ENCODE data around the gene LAS1L. TPM values are rescaled to one million over a fixed set of nuclear protein-coding genes. Genes with fewer than 3 reads are reported as not detected.
"Not testable (repeated sequence)": the region's sequence is repeated elsewhere in the genome, so short reads cannot be mapped to it uniquely, and the experiment has no call there.

The LAS1L gene
- total and polyA plus RNA-seq, 7 experiments from 2014 or later: 37.2 to 50.2 (median 44.9) TPM

GRCh38 chrX:65519530-65519929 lies 15.1 kb downstream of the LAS1L start:
- H3K36me3 Mint-ChIP-seq: peaks cover 10 to 21% (median 17%) of the 10 kb centered on the region in 5 donors
- ATAC-seq; H3K4me1 Mint-ChIP-seq; H3K27ac ChIP-seq (ENCODE audit: low read depth, low read length); H3K4me3 ChIP-seq (ENCODE audit: low read length); H3K4me3 Mint-ChIP-seq; H3K9me3 ChIP-seq (ENCODE audit: control insufficient read depth in 2 of 3, low read length in 3 of 3); H3K27me3 ChIP-seq (ENCODE audit: control insufficient read depth in 2 of 2, insufficient read depth in 2 of 2, low read length in 2 of 2); intact Hi-C loops (cut with micrococcal nuclease); H3K27ac Mint-ChIP-seq; H3K4me1 ChIP-seq (ENCODE audit: control insufficient read depth in 2 of 2, insufficient read depth in 2 of 2, low read length in 2 of 2); H3K27me3 Mint-ChIP-seq; POLR2A ChIA-PET; DNase-seq; H3K9me3 Mint-ChIP-seq: not testable (repeated sequence)
- peaks cover 0 to 81% (median 4%) of the 10 kb centered on the region in 3 experiments for H3K36me3 ChIP-seq (ENCODE audit: control insufficient read depth in 2 of 3, insufficient read depth in 3 of 3, low read length in 3 of 3)
- CTCF ChIA-PET: interaction anchor here (0.7 kb wide), 1 partner anchor 484 kb away, joined by 3 read pairs; no protein-coding TSS in a partner anchor

GRCh38 chrX:65518980-65519379 lies 15.6 kb downstream of the LAS1L start:
- peaks cover 5 to 21% (median 17%) of the 10 kb centered on the region in 5 donors for H3K36me3 Mint-ChIP-seq
- H3K27ac ChIP-seq (ENCODE audit: low read depth, low read length); H3K9me3 Mint-ChIP-seq; H3K27me3 Mint-ChIP-seq; H3K4me1 Mint-ChIP-seq; intact Hi-C loops (cut with micrococcal nuclease); H3K4me3 Mint-ChIP-seq; POLR2A ChIA-PET; H3K27me3 ChIP-seq (ENCODE audit: control insufficient read depth in 2 of 2, insufficient read depth in 2 of 2, low read length in 2 of 2); DNase-seq; H3K9me3 ChIP-seq (ENCODE audit: control insufficient read depth in 2 of 3, low read length in 3 of 3); H3K4me3 ChIP-seq (ENCODE audit: low read length); H3K4me1 ChIP-seq (ENCODE audit: control insufficient read depth in 2 of 2, insufficient read depth in 2 of 2, low read length in 2 of 2); CTCF ChIA-PET: not testable (repeated sequence)
- ATAC-seq: peak; percentile 45
- H3K36me3 ChIP-seq (ENCODE audit: control insufficient read depth in 2 of 3, insufficient read depth in 3 of 3, low read length in 3 of 3): peaks cover 0 to 82% (median 4%) of the 10 kb centered on the region in 3 experiments
- peak overlapping the region in 1 of 9 donors; percentile 28 for H3K27ac Mint-ChIP-seq

GRCh38 chrX:65517923-65518322 lies 16.7 kb downstream of the LAS1L start:
- H3K9me3 ChIP-seq (ENCODE audit: control insufficient read depth in 2 of 3, low read length in 3 of 3): no peaks in the 10 kb centered on the region
- no peak for DNase-seq
- no peak for ATAC-seq
- H3K36me3 ChIP-seq (ENCODE audit: control insufficient read depth in 2 of 3, insufficient read depth in 3 of 3, low read length in 3 of 3): peaks cover 0 to 75% (median 0%) of the 10 kb centered on the region in 3 experiments
- Mint-ChIP-seq H3K4me1 (peaks cover 0 to 5% (median 0%) of the 10 kb centered on the region in 7 donors), H3K27me3 (no peaks in the 10 kb centered on the region), H3K9me3 (no peaks in the 10 kb centered on the region), H3K4me3 (no peak overlapping the region), H3K36me3 (peaks cover 5 to 21% (median 17%) of the 10 kb centered on the region in 5 donors), H3K27ac (no peak overlapping the region)
- no peaks in the 10 kb centered on the region for H3K27me3 ChIP-seq (ENCODE audit: control insufficient read depth in 2 of 2, insufficient read depth in 2 of 2, low read length in 2 of 2)
- CTCF ChIA-PET: no interaction called here
- H3K27ac ChIP-seq (ENCODE audit: low read depth, low read length): no peak overlapping the region
- POLR2A ChIA-PET: no interaction called here
- no peaks in the 10 kb centered on the region for H3K4me1 ChIP-seq (ENCODE audit: control insufficient read depth in 2 of 2, insufficient read depth in 2 of 2, low read length in 2 of 2)
- intact Hi-C loops (cut with micrococcal nuclease): no loop called here
- H3K4me3 ChIP-seq (ENCODE audit: low read length): no peak overlapping the region

GRCh38 chrX:65516756-65517155 lies 17.8 kb downstream of the LAS1L start:
- Histone ChIP-seq H3K4me1 (ENCODE audit: control insufficient read depth in 2 of 2, insufficient read depth in 2 of 2, low read length in 2 of 2) (no peaks in the 10 kb centered on the region), H3K9me3 (ENCODE audit: control insufficient read depth in 2 of 3, low read length in 3 of 3) (no peaks in the 10 kb centered on the region), H3K4me3 (ENCODE audit: low read length) (no peak overlapping the region), H3K36me3 (ENCODE audit: control insufficient read depth in 2 of 3, insufficient read depth in 3 of 3, low read length in 3 of 3) (peaks cover 0 to 73% (median 0%) of the 10 kb centered on the region in 3 experiments), H3K27ac (ENCODE audit: low read depth, low read length) (no peak overlapping the region), H3K27me3 (ENCODE audit: control insufficient read depth in 2 of 2, insufficient read depth in 2 of 2, low read length in 2 of 2) (no peaks in the 10 kb centered on the region)
- DNase-seq (no peak), ATAC-seq (no peak)
- ChIA-PET CTCF (no interaction called here), POLR2A (interaction anchor here (0.5 kb wide), 1 partner anchor 18 kb away, joined by 3 read pairs; the partner anchor contains the start of gene LAS1L)
- no peaks in the 10 kb centered on the region for H3K9me3 Mint-ChIP-seq
- intact Hi-C loops (cut with micrococcal nuclease): no loop called here
- H3K27ac Mint-ChIP-seq: no peak overlapping the region
- H3K4me3 Mint-ChIP-seq: no peak overlapping the region
- peaks cover 0 to 5% (median 0%) of the 10 kb centered on the region in 7 donors for H3K4me1 Mint-ChIP-seq
- peaks cover 3 to 13% (median 10%) of the 10 kb centered on the region in 5 donors for H3K36me3 Mint-ChIP-seq
- no peaks in the 10 kb centered on the region for H3K27me3 Mint-ChIP-seq

GRCh38 chrX:65513610-65514009 lies 21.0 kb downstream of the LAS1L start:
- Histone ChIP-seq H3K27me3 (ENCODE audit: control insufficient read depth in 2 of 2, insufficient read depth in 2 of 2, low read length in 2 of 2) (no peaks in the 10 kb centered on the region), H3K9me3 (ENCODE audit: control insufficient read depth in 2 of 3, low read length in 3 of 3) (no peaks in the 10 kb centered on the region), H3K36me3 (ENCODE audit: control insufficient read depth in 2 of 3, insufficient read depth in 3 of 3, low read length in 3 of 3) (peaks cover 0 to 61% (median 0%) of the 10 kb centered on the region in 3 experiments), H3K4me1 (ENCODE audit: control insufficient read depth in 2 of 2, insufficient read depth in 2 of 2, low read length in 2 of 2) (no peaks in the 10 kb centered on the region), H3K4me3 (ENCODE audit: low read length) (no peak overlapping the region), H3K27ac (ENCODE audit: low read depth, low read length) (no peak overlapping the region)
- Mint-ChIP-seq H3K4me1 (no peaks in the 10 kb centered on the region), H3K9me3 (no peaks in the 10 kb centered on the region), H3K27me3 (no peaks in the 10 kb centered on the region), H3K4me3 (no peak overlapping the region), H3K36me3 (peaks cover 0 to 13% (median 11%) of the 10 kb centered on the region in 5 donors), H3K27ac (no peak overlapping the region)
- ATAC-seq (no peak), DNase-seq (no peak)
- ChIA-PET POLR2A (no interaction called here), CTCF (no interaction called here)
- intact Hi-C loops (cut with micrococcal nuclease): no loop called here

- intact Hi-C loops (cut with micrococcal nuclease): no loop called here
- no peaks in the 10 kb centered on the region for H3K27me3 Mint-ChIP-seq
- peaks cover 0 to 16% (median 11%) of the 10 kb centered on the region in 5 donors for H3K36me3 Mint-ChIP-seq
- DNase-seq (no peak), ATAC-seq (no peak)
- no peak overlapping the region for H3K4me3 ChIP-seq (ENCODE audit: low read length)
- ChIA-PET CTCF (no interaction called here), POLR2A (no interaction called here)
- H3K9me3 ChIP-seq (ENCODE audit: control insufficient read depth in 2 of 3, low read length in 3 of 3): no peaks in the 10 kb centered on the region
- no peaks in the 10 kb centered on the region for H3K4me1 ChIP-seq (ENCODE audit: control insufficient read depth in 2 of 2, insufficient read depth in 2 of 2, low read length in 2 of 2)
- H3K27ac Mint-ChIP-seq: peak overlapping the region in 4 of 9 donors; percentile 26 to 50 (median 38)
- H3K27me3 ChIP-seq (ENCODE audit: control insufficient read depth in 2 of 2, insufficient read depth in 2 of 2, low read length in 2 of 2): no peaks in the 10 kb centered on the region
- peaks cover 0 to 28% (median 0%) of the 10 kb centered on the region in 3 experiments for H3K36me3 ChIP-seq (ENCODE audit: control insufficient read depth in 2 of 3, insufficient read depth in 3 of 3, low read length in 3 of 3)
- H3K4me3 Mint-ChIP-seq: no peak overlapping the region
- H3K4me1 Mint-ChIP-seq: no peaks in the 10 kb centered on the region
- no peak overlapping the region for H3K27ac ChIP-seq (ENCODE audit: low read depth, low read length)
- H3K9me3 Mint-ChIP-seq: no peaks in the 10 kb centered on the region
These were observed 25.2 kb downstream of the LAS1L start for GRCh38 chrX:65509400-65509799.

- no peak overlapping the region for H3K4me3 Mint-ChIP-seq
- H3K27ac ChIP-seq (ENCODE audit: low read depth, low read length): no peak overlapping the region
- CTCF ChIA-PET: no interaction called here
These were observed 25.7 kb downstream of the LAS1L start for GRCh38 chrX:65508851-65509250.

More at GRCh38 chrX:65508851-65509250, 25.7 kb downstream of the LAS1L start:
- no peak for ATAC-seq
- no peaks in the 10 kb centered on the region for H3K4me1 Mint-ChIP-seq
- Histone ChIP-seq H3K4me3 (ENCODE audit: low read length) (no peak overlapping the region), H3K9me3 (ENCODE audit: control insufficient read depth in 2 of 3, low read length in 3 of 3) (no peaks in the 10 kb centered on the region), H3K36me3 (ENCODE audit: control insufficient read depth in 2 of 3, insufficient read depth in 3 of 3, low read length in 3 of 3) (peaks cover 0 to 22% (median 0%) of the 10 kb centered on the region in 3 experiments), H3K4me1 (ENCODE audit: control insufficient read depth in 2 of 2, insufficient read depth in 2 of 2, low read length in 2 of 2) (no peaks in the 10 kb centered on the region), H3K27me3 (ENCODE audit: control insufficient read depth in 2 of 2, insufficient read depth in 2 of 2, low read length in 2 of 2) (no peaks in the 10 kb centered on the region)
- DNase-seq: no peak
- peaks cover 0 to 16% (median 11%) of the 10 kb centered on the region in 5 donors for H3K36me3 Mint-ChIP-seq
- no peaks in the 10 kb centered on the region for H3K27me3 Mint-ChIP-seq
- no peaks in the 10 kb centered on the region for H3K9me3 Mint-ChIP-seq
- peak overlapping the region in 6 of 9 donors; percentile 26 to 50 (median 30) for H3K27ac Mint-ChIP-seq
- POLR2A ChIA-PET: no interaction called here
- intact Hi-C loops (cut with micrococcal nuclease): no loop called here

All from naive thymus-derived CD4-positive, alpha-beta T cell (primary cell).